NCI-H2081 (cell line): Measurements from ENCODE around the gene PSMB4.
A peak's percentile ranks its signal among the peaks of the same experiment; 100 is the strongest.

Experiments
- DNase-seq, 2 experiments: peaks; one replicate each; lab custom pipeline; 2025; lab: John Stamatoyannopoulos, UW

Gene PSMB4

GRCh38 chr1:151443846-151444782, 44.7 kb downstream of the PSMB4 start:
- DNase-seq, result peak; percentile 78 to 80

- no peak for DNase-seq
These were observed 45.4 kb downstream of the PSMB4 start for GRCh38 chr1:151444783-151445177.

DNA sequence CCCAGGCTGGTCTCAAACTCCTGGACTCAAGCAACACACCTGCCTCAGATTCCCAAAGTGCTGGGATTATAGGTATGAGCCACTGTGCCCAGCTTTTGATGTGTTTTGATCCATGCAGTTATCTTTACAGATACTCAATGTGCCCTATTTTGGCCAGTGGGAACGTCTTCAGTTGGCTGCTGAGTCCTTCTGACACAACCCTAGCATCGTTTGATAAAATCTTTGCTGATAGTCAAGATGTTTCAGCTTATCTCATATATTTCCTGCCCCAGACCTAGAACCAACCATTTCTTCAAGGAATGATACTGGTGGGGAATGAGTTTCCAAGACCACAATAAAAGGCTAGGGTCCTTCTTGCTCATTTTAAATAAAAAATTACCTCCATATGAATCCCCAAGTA, 48.3 kb downstream of the PSMB4 start:
- DNase-seq, result no peak
